ENCODE data around the gene NAPA. TPM values are rescaled to one million over a fixed set of nuclear protein-coding genes. Genes with fewer than 3 reads are reported as not detected.

The NAPA gene
- total and polyA plus RNA-seq, 2 of the 13 experiments (the other 11 are each of a cell fraction or from before 2014, with no cell fraction given): 32.6 to 65.9 TPM

GRCh38 chr19:47541518-47541917, 26.7 kb upstream of the NAPA start (continued):
- TF ChIP-seq ZNF691 (CRISPR knock-in tag; IDR thresholded peaks at IDR 0.05; ENCODE audit: borderline replicate concordance, low read depth) (no peak), MATR3 (CRISPR knock-in tag; IDR thresholded peaks at IDR 0.05) (no peak), ZFP90 (CRISPR knock-in tag; IDR thresholded peaks at IDR 0.05; ENCODE audit: borderline replicate concordance) (no peak), ZNF224 (CRISPR knock-in tag; IDR thresholded peaks at IDR 0.05) (no peak), ZNF510 (CRISPR knock-in tag; IDR thresholded peaks at IDR 0.05; ENCODE audit: low read depth) (no peak), GPBP1L1 (CRISPR knock-in tag; IDR thresholded peaks at IDR 0.05) (no peak), SKI (IDR thresholded peaks at IDR 0.05; ENCODE audit: partially characterized antibody) (no peak)

GRCh38 chr19:47540748-47541147, 25.9 kb upstream of the NAPA start:
- intact Hi-C loops (cut with micrococcal nuclease; ENCODE audit: unreplicated experiment): loop anchor here (2.0 kb wide), 1 partner anchor 158 kb away; no protein-coding TSS in a partner anchor
- no peaks in the 10 kb centered on the region for H3K36me3 ChIP-seq (replicated peaks in 1 of 2; ENCODE audit: control insufficient read depth in 1 of 2, insufficient read depth in 2 of 2, low read length in 2 of 2)
- WGBS (ENCODE audit: low lambda C conversion rate): 23% methylated on average over 4 of the region's 4 CpGs
- CTCF ChIA-PET (ENCODE audit: low intra/inter-chr PET ratio, low total read pairs): interaction anchor here (1.2 kb wide), 1 partner anchor 157 kb away, joined by 8 read pairs; no protein-coding TSS in a partner anchor
- peaks cover 6 to 30% of the 10 kb centered on the region in 2 experiments; a peak in 4 of 5 replicates for H3K27me3 ChIP-seq (ENCODE audit: control insufficient read depth in 1 of 2, insufficient read depth in 2 of 2, low read length in 2 of 2)
- ATAC-seq (0 out of 3 replicates have a peak, but pooled peaks have one; percentile 35), FAIRE-seq (peak; percentile 8), DNase-seq (ENCODE audit: low spot score) (peak; percentile 31)
- no peaks in the 10 kb centered on the region for H3K4me1 ChIP-seq (ENCODE audit: insufficient read depth, low read length)
- H3K9me3 ChIP-seq (ENCODE audit: low read length): no peaks in the 10 kb centered on the region
- in situ Hi-C loops (cut with HindIII; ENCODE audit: extremely low pct_ligation_motif_present, low pct_unique_long_range_greater_than_20kb): loop anchor here (5.0 kb wide), 1 partner anchor 157 kb away; no protein-coding TSS in a partner anchor
- no peak overlapping the region for H2AFZ ChIP-seq (ENCODE audit: low read length)
- no TSS peak for BruUV-seq (replicated peaks)
- no peak overlapping the region for H3K4me3 ChIP-seq (replicated peaks in 1 of 3; ENCODE audit: insufficient read depth in 1 of 3, low read depth in 2 of 3, low read length in 3 of 3)
- H3K79me2 ChIP-seq (ENCODE audit: insufficient read depth, low read length): no peaks in the 10 kb centered on the region
- POLR2A ChIA-PET: no interaction called here
- no peak overlapping the region for H3K9ac ChIP-seq (ENCODE audit: insufficient read depth, low read depth, low read length)
- no peak overlapping the region for H3K27ac ChIP-seq (ENCODE audit: extremely low read length, insufficient read depth, low read length)
- no peaks in the 10 kb centered on the region for H4K20me1 ChIP-seq (ENCODE audit: insufficient read depth, low read length)
- no peak overlapping the region for H3K4me2 ChIP-seq (ENCODE audit: low read depth, low read length)
- no peak for TF ChIP-seq RBM39 (IDR thresholded peaks at IDR 0.05; ENCODE audit: low read depth, low read length, poor library complexity, severe bottlenecking)
- TF ChIP-seq E2F1 (CRISPR knock-in tag; IDR thresholded peaks at IDR 0.05): no peak
- no peak for TF ChIP-seq MBD4 (IDR thresholded peaks at IDR 0.05; ENCODE audit: borderline replicate concordance, low read length)
- TF ChIP-seq BCLAF1 (IDR thresholded peaks at IDR 0.05): no peak
- TF ChIP-seq ZNF33A (CRISPR knock-in tag; IDR thresholded peaks at IDR 0.05; ENCODE audit: borderline replicate concordance): no peak
- TF ChIP-seq STAG1 (CRISPR knock-in tag; IDR thresholded peaks at IDR 0.05): peak; percentile 54
- TF ChIP-seq ARNT (IDR thresholded peaks at IDR 0.05): no peak
- TF ChIP-seq ZNF572 (CRISPR knock-in tag; IDR thresholded peaks at IDR 0.05): no peak
- TF ChIP-seq CTCF (CRISPR knock-in tag; IDR thresholded peaks at IDR 0.05): peak; percentile 45
